ENCODE data around the gene PPIP5K1.

The PPIP5K1 gene

DNA sequence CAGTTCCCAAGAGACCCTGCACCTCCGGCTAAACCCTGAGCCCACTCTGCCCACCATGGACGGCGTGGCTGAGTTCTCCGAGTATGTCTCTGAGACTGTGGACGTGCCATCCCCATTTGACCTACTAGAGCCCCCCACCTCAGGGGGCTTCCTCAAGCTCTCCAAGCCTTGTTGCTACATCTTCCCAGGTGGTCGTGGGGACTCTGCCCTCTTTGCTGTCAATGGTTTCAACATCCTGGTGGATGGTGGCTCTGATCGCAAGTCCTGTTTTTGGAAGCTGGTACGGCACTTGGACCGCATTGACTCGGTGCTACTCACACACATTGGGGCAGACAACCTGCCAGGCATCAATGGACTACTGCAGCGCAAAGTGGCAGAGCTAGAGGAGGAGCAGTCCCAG, 68.6 kb downstream of the PPIP5K1 start:
- H3K4me3 ChIP-seq (IDR thresholded peaks at IDR 0.05; ENCODE audit: insufficient read depth, low read depth, low read length) = no peak overlapping the region
- H3K36me3 ChIP-seq (ENCODE audit: insufficient read depth) = no peaks in the 10 kb centered on the region
- H3K4me1 ChIP-seq (ENCODE audit: low read depth, poor library complexity, severe bottlenecking) = no peaks in the 10 kb centered on the region
- H4K20me1 ChIP-seq (ENCODE audit: insufficient read depth) = no peaks in the 10 kb centered on the region
- no peak overlapping the region for H2AFZ ChIP-seq (ENCODE audit: low read depth)
- no peaks in the 10 kb centered on the region for H3K79me2 ChIP-seq (ENCODE audit: insufficient read depth, low read depth)
- TF ChIP-seq, protein P1, sequence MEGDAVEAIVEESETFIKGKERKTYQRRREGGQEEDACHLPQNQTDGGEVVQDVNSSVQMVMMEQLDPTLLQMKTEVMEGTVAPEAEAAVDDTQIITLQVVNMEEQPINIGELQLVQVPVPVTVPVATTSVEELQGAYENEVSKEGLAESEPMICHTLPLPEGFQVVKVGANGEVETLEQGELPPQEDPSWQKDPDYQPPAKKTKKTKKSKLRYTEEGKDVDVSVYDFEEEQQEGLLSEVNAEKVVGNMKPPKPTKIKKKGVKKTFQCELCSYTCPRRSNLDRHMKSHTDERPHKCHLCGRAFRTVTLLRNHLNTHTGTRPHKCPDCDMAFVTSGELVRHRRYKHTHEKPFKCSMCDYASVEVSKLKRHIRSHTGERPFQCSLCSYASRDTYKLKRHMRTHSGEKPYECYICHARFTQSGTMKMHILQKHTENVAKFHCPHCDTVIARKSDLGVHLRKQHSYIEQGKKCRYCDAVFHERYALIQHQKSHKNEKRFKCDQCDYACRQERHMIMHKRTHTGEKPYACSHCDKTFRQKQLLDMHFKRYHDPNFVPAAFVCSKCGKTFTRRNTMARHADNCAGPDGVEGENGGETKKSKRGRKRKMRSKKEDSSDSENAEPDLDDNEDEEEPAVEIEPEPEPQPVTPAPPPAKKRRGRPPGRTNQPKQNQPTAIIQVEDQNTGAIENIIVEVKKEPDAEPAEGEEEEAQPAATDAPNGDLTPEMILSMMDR (conservative IDR thresholded peaks at IDR 0.05; ENCODE audit: low read depth, low read length) = no peak
- H3K27ac ChIP-seq = no peak overlapping the region
- H3K4me2 ChIP-seq = no peak overlapping the region
- peaks cover 4% of the 10 kb centered on the region for H3K27me3 ChIP-seq (ENCODE audit: insufficient read depth, low read depth)
- H3K9ac ChIP-seq = no peak overlapping the region

GRCh38 chr15:43520138-43520537, 69.9 kb downstream of the PPIP5K1 start:
- no peaks in the 10 kb centered on the region for H4K20me1 ChIP-seq (ENCODE audit: insufficient read depth)
- H3K4me3 ChIP-seq (IDR thresholded peaks at IDR 0.05; ENCODE audit: insufficient read depth, low read depth, low read length) = no peak overlapping the region
- no peak overlapping the region for H3K9ac ChIP-seq
- H3K4me1 ChIP-seq (ENCODE audit: low read depth, poor library complexity, severe bottlenecking) = no peaks in the 10 kb centered on the region
- no peak overlapping the region for H3K27ac ChIP-seq
- no peak overlapping the region for H2AFZ ChIP-seq (ENCODE audit: low read depth)
- H3K27me3 ChIP-seq (ENCODE audit: insufficient read depth, low read depth) = peaks cover 4% of the 10 kb centered on the region
- TF ChIP-seq, protein P1 (conservative IDR thresholded peaks at IDR 0.05; ENCODE audit: low read depth, low read length) = no peak
- no peak overlapping the region for H3K4me2 ChIP-seq
- no peaks in the 10 kb centered on the region for H3K79me2 ChIP-seq (ENCODE audit: insufficient read depth, low read depth)
- no peaks in the 10 kb centered on the region for H3K36me3 ChIP-seq (ENCODE audit: insufficient read depth)

GRCh38 chr15:43519196-43519595, 70.8 kb downstream of the PPIP5K1 start:
- Histone ChIP-seq H3K4me1 (ENCODE audit: low read depth, poor library complexity, severe bottlenecking) (peaks cover 5% of the 10 kb centered on the region), H3K4me2 (no peak overlapping the region), H3K27ac (no peak overlapping the region), H3K36me3 (ENCODE audit: insufficient read depth) (no peaks in the 10 kb centered on the region), H3K4me3 (IDR thresholded peaks at IDR 0.05; ENCODE audit: insufficient read depth, low read depth, low read length) (no peak overlapping the region), H3K9ac (no peak overlapping the region), H4K20me1 (ENCODE audit: insufficient read depth) (no peaks in the 10 kb centered on the region), H3K27me3 (ENCODE audit: insufficient read depth, low read depth) (peaks cover 1% of the 10 kb centered on the region), H3K79me2 (ENCODE audit: insufficient read depth, low read depth) (no peaks in the 10 kb centered on the region), H2AFZ (ENCODE audit: low read depth) (no peak overlapping the region)
- TF ChIP-seq, protein P1 (conservative IDR thresholded peaks at IDR 0.05; ENCODE audit: low read depth, low read length) = no peak

DNA sequence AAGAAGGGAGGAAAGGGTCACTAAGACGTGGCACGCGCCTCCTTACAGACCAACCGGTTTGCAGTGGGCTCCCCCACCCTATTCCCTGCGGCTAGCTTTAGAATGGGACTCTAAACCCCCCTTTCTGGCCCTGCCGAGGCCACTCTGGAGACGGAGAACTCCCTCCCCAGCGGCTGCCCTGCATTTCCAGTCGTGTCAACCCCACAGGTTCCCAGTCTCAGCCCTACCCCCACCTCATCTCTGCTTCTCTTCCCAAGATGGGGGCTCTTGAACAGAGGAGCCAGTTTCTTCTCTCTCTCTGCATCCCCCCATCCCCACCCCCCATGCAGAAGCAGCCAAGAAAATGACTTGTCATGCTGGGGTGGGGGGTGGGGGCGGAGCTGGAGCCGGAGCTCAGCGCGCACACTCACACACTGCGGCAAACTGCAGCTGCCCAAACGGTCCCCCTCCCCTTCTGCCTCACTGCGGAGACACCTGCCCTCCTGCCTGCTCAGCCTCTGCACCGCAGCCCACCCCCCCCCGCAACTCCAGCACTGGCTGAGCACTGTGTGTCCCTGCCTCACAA, 71.7 kb downstream of the PPIP5K1 start:
- Histone ChIP-seq H3K27me3 (ENCODE audit: insufficient read depth, low read depth) (no peaks in the 10 kb centered on the region; the same call in 1 of the 2 replicates), H3K79me2 (ENCODE audit: insufficient read depth, low read depth) (no peaks in the 10 kb centered on the region), H3K36me3 (ENCODE audit: insufficient read depth) (no peaks in the 10 kb centered on the region), H2AFZ (ENCODE audit: low read depth) (no peak overlapping the region), H3K4me1 (ENCODE audit: low read depth, poor library complexity, severe bottlenecking) (peaks cover 12% of the 10 kb centered on the region), H3K9ac (no peak overlapping the region), H4K20me1 (ENCODE audit: insufficient read depth) (no peaks in the 10 kb centered on the region), H3K4me3 (IDR thresholded peaks at IDR 0.05; ENCODE audit: insufficient read depth, low read depth, low read length) (no peak overlapping the region), H3K27ac (no peak overlapping the region), H3K4me2 (no peak overlapping the region)
- TF ChIP-seq, protein P1 (conservative IDR thresholded peaks at IDR 0.05; ENCODE audit: low read depth, low read length) = no peak
